SU-DHL-6 (cell line): ENCODE measurements around the gene ASTN2.

Source experiments
- EZH2phosphoT487 ChIP-seq: fragments of 200-600 bp; sonication (generic), shearing (Covaris generic); conservative IDR thresholded peaks from 2 replicates; pipeline ENCODE4 v1.6.1; 2018; ENCODE audit warnings: mild to moderate bottlenecking, antibody characterized with exemption, low read length, moderate library complexity, mixed read lengths
- TF ChIP-seq, protein P1 (sequence below): fragments of 200-600 bp; sonication (generic); IDR thresholded peaks from one replicate; pipeline ENCODE4 v1.5.1; 2017; ENCODE audit warnings: antibody characterized with exemption, mild to moderate bottlenecking, low read length, moderate library complexity; ENCODE audit not compliant: insufficient read depth, poor library complexity, severe bottlenecking

- TF ChIP-seq, protein P1, sequence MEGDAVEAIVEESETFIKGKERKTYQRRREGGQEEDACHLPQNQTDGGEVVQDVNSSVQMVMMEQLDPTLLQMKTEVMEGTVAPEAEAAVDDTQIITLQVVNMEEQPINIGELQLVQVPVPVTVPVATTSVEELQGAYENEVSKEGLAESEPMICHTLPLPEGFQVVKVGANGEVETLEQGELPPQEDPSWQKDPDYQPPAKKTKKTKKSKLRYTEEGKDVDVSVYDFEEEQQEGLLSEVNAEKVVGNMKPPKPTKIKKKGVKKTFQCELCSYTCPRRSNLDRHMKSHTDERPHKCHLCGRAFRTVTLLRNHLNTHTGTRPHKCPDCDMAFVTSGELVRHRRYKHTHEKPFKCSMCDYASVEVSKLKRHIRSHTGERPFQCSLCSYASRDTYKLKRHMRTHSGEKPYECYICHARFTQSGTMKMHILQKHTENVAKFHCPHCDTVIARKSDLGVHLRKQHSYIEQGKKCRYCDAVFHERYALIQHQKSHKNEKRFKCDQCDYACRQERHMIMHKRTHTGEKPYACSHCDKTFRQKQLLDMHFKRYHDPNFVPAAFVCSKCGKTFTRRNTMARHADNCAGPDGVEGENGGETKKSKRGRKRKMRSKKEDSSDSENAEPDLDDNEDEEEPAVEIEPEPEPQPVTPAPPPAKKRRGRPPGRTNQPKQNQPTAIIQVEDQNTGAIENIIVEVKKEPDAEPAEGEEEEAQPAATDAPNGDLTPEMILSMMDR = no peak
- no peak for TF ChIP-seq EZH2phosphoT487
These were observed 917.6 kb downstream of the ASTN2 start for GRCh38 chr9:116497095-116497890.
